ENCODE measurements around the gene ARID5A.

GRCh38 chr2:96531872-96532505 lies 4.6 kb upstream of the ARID5A start:
- TF ChIP-seq CTCF (IDR thresholded peaks at IDR 0.05) (no peak), POLR2A (IDR thresholded peaks at IDR 0.05) (peak in 3 of 4 donors; percentile 15 to 72 (median 36))
